Left lung (tissue), 10 donors: Measurements from ENCODE around the gene NADK2. TPM values are rescaled to one million over a fixed set of nuclear protein-coding genes. Genes with fewer than 3 reads are reported as not detected.

Experiments used
- ATAC-seq: fragments of 200-7000 bp; cut with Tn5 transposase; one replicate; pipeline ENCODE4 v1.9.1; 2020; ENCODE audit warnings: moderate library complexity
- DNase-seq, 4 donors: peaks; one replicate each; pipeline ENCODE4 v3.0.0-alpha.2; 2013 to 2020
- H3K27ac ChIP-seq, 2 donors: fragments of 200-600 bp; sonication (generic) in 1 of 2; one replicate each; pipeline versions ENCODE4 v1.5.0 to v1.8.0; 2020 to 2021
- H3K27me3 ChIP-seq, 2 donors: fragments of 200-600 bp; sonication (generic) in 1 of 2; one replicate each; pipeline versions ENCODE4 v1.5.0 to v1.8.0; 2020 to 2021
- H3K36me3 ChIP-seq, 2 donors: fragments of 200-600 bp; sonication (generic) in 1 of 2; one replicate each; pipeline versions ENCODE4 v1.5.0 to v1.8.0; 2020 to 2021
- H3K4me1 ChIP-seq, 2 donors: fragments of 200-600 bp; one replicate each; pipeline ENCODE4 v1.8.0; 2021
- H3K4me3 ChIP-seq, 2 donors: fragments of 200-600 bp; sonication (generic) in 1 of 2; one replicate each; pipeline versions ENCODE4 v1.5.0 to v1.8.0; 2020 to 2021; ENCODE audit warnings: mild to moderate bottlenecking in 1 of 2
- H3K9me3 ChIP-seq, 2 donors: fragments of 200-600 bp; sonication (generic) in 1 of 2; one replicate each; pipeline versions ENCODE4 v1.5.0 to v1.8.0; 2020 to 2021
- intact Hi-C, 2 donors: fragments of 100-400 bp; cut with DNase I; formaldehyde crosslinking; loops; one replicate each; pipeline versions ENCODE4 v1.11.2 to v1.14.2; 2022
- polyA plus RNA-seq, 6 donors: library from polyadenylated mRNA; unstranded; fragments of 120-200 nt; gene quantifications; one replicate each; pipeline ENCODE4 v1.2.1, GENCODE V29; 2013; ENCODE audit not compliant: insufficient read length in 6 of 6
- total RNA-seq, 2 donors: library from RNA; stranded (reverse); fragmentation: NEBNext Ultra II Directional; extraction: Animal tissue kit (Norgen Biotek cat#: 25700); gene quantifications; one replicate each; pipeline ENCODE4 v1.2.1, GENCODE V29; 2021
- TF ChIP-seq, protein P1 (sequence below), 2 donors: fragments of 200-600 bp; sonication (generic) in 1 of 2; IDR thresholded peaks; one replicate each; pipeline versions ENCODE4 v1.5.0 to v1.8.0; 2021; ENCODE audit warnings: antibody characterized with exemption in 2 of 2
- donor health status: DM: no; HTN: yes; CAD: no.
- donor health status: DM: no; HTN: no; CAD: no.

Gene NADK2
- total and polyA plus RNA-seq, 8 donors, result 23.8 to 57.2 (median 47.8) TPM

DNA sequence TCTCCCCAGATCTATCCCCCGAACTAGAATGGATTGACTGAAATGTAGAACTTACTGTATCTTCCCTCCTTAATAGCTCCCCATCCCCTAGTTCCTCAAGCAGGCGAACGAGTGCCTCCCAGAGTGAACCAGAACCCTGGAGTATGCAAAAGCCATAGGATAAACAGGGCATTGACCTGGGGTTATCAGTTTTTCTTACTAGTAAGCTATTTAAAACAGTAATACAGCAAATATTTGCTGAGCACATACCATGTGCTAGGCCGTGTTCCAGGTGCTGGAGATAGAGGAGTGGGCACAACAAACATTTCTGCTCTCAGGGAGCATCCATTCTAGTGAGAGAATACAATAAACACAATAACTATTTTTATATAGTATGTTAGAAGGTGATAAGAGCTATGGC is 88.0 kb downstream of the NADK2 start:
- ATAC-seq (no peak), DNase-seq (no peak)
- H3K27me3 ChIP-seq, result no peaks in the 10 kb centered on the region
- no peak overlapping the region for H3K27ac ChIP-seq
- H3K36me3 ChIP-seq, result peaks cover 0 to 8% of the 10 kb centered on the region in 2 donors
- intact Hi-C loops, result no loop called here
- H3K4me1 ChIP-seq, result peaks cover 17 to 45% of the 10 kb centered on the region in 2 donors
- H3K9me3 ChIP-seq, result no peaks in the 10 kb centered on the region
- no peak overlapping the region for H3K4me3 ChIP-seq
- TF ChIP-seq, protein P1, sequence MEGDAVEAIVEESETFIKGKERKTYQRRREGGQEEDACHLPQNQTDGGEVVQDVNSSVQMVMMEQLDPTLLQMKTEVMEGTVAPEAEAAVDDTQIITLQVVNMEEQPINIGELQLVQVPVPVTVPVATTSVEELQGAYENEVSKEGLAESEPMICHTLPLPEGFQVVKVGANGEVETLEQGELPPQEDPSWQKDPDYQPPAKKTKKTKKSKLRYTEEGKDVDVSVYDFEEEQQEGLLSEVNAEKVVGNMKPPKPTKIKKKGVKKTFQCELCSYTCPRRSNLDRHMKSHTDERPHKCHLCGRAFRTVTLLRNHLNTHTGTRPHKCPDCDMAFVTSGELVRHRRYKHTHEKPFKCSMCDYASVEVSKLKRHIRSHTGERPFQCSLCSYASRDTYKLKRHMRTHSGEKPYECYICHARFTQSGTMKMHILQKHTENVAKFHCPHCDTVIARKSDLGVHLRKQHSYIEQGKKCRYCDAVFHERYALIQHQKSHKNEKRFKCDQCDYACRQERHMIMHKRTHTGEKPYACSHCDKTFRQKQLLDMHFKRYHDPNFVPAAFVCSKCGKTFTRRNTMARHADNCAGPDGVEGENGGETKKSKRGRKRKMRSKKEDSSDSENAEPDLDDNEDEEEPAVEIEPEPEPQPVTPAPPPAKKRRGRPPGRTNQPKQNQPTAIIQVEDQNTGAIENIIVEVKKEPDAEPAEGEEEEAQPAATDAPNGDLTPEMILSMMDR (IDR thresholded peaks at IDR 0.05), result no peak

DNA sequence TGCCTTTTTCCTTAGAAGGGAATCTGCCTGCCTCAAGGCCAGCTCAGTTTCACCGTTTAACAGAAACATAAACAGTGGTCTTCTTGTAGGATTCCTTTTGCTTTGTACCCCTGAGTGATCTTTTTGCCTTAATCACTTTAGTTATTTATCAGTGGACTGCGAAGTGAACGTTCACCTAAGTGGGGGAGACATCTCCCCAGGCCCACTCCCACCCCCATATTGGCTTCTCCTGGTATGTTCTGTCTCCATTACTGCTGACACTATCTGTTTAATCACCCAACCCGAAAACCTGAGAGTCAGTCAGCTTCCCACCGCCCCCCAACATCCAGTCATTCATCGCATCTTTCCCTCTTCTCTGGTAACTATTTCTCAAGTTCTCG is 88.4 kb downstream of the NADK2 start:
- no peak overlapping the region for H3K27ac ChIP-seq
- intact Hi-C loops, result no loop called here
- no peak for DNase-seq
- no peaks in the 10 kb centered on the region for H3K9me3 ChIP-seq
- TF ChIP-seq, protein P1 (IDR thresholded peaks at IDR 0.05), result no peak
- H3K4me3 ChIP-seq, result peak overlapping the region; percentile 78 to 96
- H3K4me1 ChIP-seq, result peaks cover 17 to 45% of the 10 kb centered on the region in 2 donors
- H3K27me3 ChIP-seq, result no peaks in the 10 kb centered on the region
- H3K36me3 ChIP-seq, result peaks cover 0 to 6% of the 10 kb centered on the region in 2 donors
- no peak for ATAC-seq

DNA sequence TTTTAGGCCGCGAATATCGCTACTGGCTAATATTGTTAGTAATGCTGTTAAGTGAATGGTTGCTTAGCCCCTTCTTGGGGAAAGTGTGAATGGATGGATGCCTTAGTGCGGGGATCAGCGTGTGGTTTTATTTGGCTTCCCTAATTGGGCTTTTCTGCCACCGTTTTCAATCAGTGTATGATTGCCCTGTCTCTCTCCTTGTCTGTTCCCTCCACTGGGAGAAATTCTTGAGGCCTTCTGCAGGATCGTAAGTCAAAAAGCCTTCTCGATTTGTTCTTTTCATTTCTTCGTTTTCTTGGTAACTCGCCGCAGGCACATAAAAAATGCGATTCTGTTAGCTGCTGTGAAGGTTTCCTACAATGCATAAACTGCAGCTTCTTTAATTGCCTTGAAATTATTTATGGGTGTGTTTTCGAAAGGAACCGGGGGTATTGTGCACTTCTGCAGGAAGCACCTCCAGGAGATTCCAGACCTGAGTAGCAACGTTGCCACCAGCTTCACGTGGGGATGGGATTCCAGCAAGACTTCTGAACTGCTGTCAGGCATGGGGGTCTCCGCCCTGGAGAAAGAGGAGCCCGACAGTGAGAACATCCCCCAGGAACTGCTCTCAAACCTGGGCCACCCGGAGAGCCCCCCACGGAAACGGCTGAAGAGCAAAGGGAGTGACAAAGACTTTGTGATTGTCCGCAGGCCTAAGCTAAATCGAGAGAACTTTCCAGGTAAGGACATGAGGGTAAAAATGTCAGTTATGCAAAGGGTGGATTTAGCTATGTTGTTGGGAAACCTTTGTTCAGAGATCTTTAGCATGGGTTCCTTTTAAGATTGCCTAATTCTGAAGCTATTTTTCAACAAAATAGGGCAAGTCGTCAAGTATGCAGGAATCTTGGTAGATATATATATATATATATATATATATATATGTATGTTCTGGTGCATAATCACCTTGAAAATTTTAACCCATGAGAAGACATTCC is 89.1 kb downstream of the NADK2 start:
- H3K4me3 ChIP-seq, result peak overlapping the region; percentile 78 to 96

DNA sequence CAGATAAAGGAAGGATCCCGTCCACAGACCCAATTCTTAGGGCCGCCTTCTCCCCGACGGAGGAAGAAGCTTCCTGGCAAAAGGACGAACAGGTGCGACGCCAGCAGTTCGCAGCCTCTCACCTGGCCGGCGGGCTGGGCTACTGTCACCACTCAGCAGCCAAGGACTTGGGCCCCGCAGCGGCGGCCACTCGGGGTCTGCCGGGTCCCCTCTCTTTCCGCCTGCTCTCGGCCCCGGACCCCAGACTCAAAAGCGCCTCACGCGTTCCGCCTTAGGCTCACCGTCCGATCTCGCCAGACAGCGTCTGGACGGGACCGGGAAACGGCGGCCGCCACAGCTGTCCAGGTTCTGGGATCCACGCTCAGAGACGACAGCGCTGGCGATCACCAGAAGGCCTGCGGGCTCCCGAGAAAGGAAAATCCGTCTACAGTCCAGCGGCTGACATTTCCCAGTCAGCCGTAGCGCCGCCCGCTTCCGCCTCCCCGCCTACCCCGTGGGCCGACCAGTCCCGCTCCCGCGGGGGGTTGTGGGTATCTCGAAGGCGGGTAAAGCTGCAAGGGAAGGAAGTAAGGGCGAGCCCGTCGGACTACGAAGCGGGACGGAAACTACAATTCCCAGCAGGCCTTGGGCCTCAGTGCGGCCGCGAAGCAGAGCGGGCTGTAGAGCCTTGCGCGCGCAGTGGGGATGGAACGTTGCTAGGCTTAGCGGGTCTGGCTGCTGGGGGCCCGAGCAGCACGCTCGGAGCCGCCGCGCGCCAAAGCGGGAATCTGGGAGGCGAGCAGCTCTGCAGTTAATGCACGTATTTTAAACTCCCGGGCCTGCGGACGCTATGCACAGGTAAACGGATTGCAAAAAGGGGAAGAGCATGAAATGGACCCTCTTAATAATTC is 90.0 kb downstream of the NADK2 start, which contains the start of the genes LMBRD2 and SKP2:
Gene LMBRD2, minus strand, starts transcription at position 454 of the 890 bp plus-strand sequence. CDS start 8,538 bp downstream, outside the sequence.
Gene SKP2, plus strand, starts transcription at position 678 of the 890 bp plus-strand sequence. Its CDS starts 152 bp downstream, at position 830.
- Histone ChIP-seq H3K9me3 (no peaks in the 10 kb centered on the region), H3K4me3 (peak within 1 kb of the TSS; percentile 78 to 96), H3K4me1 (peaks cover 15 to 39% of the 10 kb centered on the region in 2 donors), H3K27me3 (no peaks in the 10 kb centered on the region), H3K36me3 (peaks cover 0 to 6% of the 10 kb centered on the region in 2 donors), H3K27ac (peak within 1 kb of the TSS; percentile 64 to 87)
- DNase-seq (peak; percentile 96 to 100 (median 99)), ATAC-seq (peak; percentile 100)
- TF ChIP-seq, protein P1 (IDR thresholded peaks at IDR 0.05), result no peak
- intact Hi-C loops, result no loop called here

More for the DNA sequence above, 89.1 kb downstream of the NADK2 start:
- TF ChIP-seq, protein P1 (IDR thresholded peaks at IDR 0.05), result no peak
- Histone ChIP-seq H3K27me3 (no peaks in the 10 kb centered on the region), H3K36me3 (peaks cover 0 to 6% of the 10 kb centered on the region in 2 donors), H3K27ac (peak overlapping the region; percentile 40 to 87), H3K9me3 (no peaks in the 10 kb centered on the region), H3K4me1 (peaks cover 17 to 45% of the 10 kb centered on the region in 2 donors)
- peak in 1 of 4 donors; percentile 14 for DNase-seq
- peak; percentile 12 for ATAC-seq
- intact Hi-C loops, result no loop called here
